Suprapubic skin (tissue), 3 donors: Measurements from ENCODE around the gene CDKN2A.

Source experiments
- POLR2A ChIP-seq, 2 donors: fragments of 450-650 bp; IDR thresholded peaks; one replicate each; pipeline ENCODE4 v1.6.1; 2017; ENCODE audit warnings: antibody characterized with exemption in 2 of 2, mild to moderate bottlenecking in 2 of 2, moderate library complexity in 2 of 2
- TF ChIP-seq, protein P1 (sequence below), 2 donors: fragments of 200-600 bp in 1 of 2; fragments of 450-650 bp in 1 of 2; sonication (generic) in 1 of 2; IDR thresholded peaks; one replicate each; pipeline ENCODE4 v1.5.1; 2016 to 2019; ENCODE audit warnings: antibody characterized with exemption in 2 of 2, mild to moderate bottlenecking in 1 of 2, moderate library complexity in 1 of 2

DNA sequence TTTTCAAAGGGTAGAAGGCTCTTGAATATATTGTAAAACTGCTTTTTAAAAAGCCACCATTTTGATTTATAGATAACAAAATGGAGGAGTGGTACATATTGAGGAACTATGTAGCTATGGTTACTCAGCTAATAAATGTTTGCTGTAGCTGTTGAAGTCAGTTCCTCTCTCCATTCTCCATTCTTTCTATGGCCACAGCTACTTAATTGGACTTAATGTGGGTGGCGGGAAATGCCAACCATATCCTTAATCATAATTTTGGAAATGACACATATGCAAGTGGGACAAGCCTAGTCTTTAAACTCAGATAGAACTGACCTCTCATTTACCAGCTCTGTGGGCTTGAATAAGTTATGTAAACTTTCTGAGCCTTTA lies 10.6 kb downstream of the CDKN2A start:
- TF ChIP-seq, protein P1, sequence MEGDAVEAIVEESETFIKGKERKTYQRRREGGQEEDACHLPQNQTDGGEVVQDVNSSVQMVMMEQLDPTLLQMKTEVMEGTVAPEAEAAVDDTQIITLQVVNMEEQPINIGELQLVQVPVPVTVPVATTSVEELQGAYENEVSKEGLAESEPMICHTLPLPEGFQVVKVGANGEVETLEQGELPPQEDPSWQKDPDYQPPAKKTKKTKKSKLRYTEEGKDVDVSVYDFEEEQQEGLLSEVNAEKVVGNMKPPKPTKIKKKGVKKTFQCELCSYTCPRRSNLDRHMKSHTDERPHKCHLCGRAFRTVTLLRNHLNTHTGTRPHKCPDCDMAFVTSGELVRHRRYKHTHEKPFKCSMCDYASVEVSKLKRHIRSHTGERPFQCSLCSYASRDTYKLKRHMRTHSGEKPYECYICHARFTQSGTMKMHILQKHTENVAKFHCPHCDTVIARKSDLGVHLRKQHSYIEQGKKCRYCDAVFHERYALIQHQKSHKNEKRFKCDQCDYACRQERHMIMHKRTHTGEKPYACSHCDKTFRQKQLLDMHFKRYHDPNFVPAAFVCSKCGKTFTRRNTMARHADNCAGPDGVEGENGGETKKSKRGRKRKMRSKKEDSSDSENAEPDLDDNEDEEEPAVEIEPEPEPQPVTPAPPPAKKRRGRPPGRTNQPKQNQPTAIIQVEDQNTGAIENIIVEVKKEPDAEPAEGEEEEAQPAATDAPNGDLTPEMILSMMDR (IDR thresholded peaks at IDR 0.05), result no peak
- TF ChIP-seq POLR2A (IDR thresholded peaks at IDR 0.05), result no peak
